Neural progenitor cell (in vitro differentiated cells): ENCODE data around the gene TBC1D7.

Experiments
- CTCF ChIP-seq: fragments of 200-600 bp; sonication (generic); IDR thresholded peaks from 2 replicates; pipeline ENCODE4 v1.5.1; 2017; ENCODE audit warnings: antibody characterized with exemption, mild to moderate bottlenecking
- EZH2 ChIP-seq: fragments of 200-600 bp; sonication (generic); IDR thresholded peaks from 2 replicates; pipeline ENCODE4 v1.6.1; 2017; ENCODE audit warnings: antibody characterized with exemption, mild to moderate bottlenecking, moderate library complexity

DNA sequence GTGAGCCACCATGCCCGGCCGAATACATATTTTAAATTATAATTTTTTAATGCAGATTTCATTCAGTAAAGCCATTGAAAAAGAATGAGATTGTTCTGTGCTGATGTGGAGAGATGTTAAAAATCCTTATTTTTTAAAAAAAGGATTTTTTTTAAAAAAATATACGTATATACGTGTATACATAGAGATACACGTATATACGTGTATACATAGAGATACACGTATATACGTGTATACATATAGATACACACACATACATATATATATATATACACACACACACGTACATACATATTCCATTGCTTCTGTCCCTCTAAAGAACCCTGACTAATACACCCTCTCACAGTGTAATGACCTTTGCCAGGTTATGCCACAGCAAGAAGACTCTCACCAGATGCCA lies 23.8 kb upstream of the TBC1D7 start:
- TF ChIP-seq CTCF (no peak), EZH2 (no peak)
